GM12801 (cell line): ENCODE results near the gene MAP4.

ENCODE experiments used
- CTCF ChIP-seq: IDR thresholded peaks from one replicate; pipeline ENCODE4 v1.5.1; 2011; ENCODE audit warnings: control low read depth; ENCODE audit not compliant: insufficient read length; ENCODE audit errors: extremely low read depth

MAP4 gene

GRCh38 chr3:47974974-47975470, 41.2 kb downstream of the MAP4 start:
- no peak for TF ChIP-seq CTCF

DNA sequence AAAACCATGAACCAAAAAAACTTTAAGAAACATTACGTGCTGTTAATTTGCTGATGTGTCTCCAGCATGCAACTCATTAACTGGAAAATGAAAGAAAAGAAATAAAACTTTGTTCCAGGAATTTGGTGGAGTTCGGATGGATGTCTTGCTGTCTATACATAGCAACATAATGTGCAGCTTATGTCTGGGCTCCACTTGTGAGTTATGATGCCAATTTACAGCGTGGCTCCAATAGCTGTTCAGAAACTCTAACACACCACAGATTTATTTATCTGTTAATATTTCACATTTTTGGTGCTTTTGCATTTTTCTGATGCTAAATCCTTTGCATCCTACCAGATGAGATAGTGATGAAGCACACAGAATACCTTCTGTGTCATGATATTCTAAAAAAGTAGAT, 45.1 kb downstream of the MAP4 start:
- TF ChIP-seq CTCF: no peak

- TF ChIP-seq CTCF: no peak
Observed at GRCh38 chr3:47964740-47965139, 51.5 kb downstream of the MAP4 start.

DNA sequence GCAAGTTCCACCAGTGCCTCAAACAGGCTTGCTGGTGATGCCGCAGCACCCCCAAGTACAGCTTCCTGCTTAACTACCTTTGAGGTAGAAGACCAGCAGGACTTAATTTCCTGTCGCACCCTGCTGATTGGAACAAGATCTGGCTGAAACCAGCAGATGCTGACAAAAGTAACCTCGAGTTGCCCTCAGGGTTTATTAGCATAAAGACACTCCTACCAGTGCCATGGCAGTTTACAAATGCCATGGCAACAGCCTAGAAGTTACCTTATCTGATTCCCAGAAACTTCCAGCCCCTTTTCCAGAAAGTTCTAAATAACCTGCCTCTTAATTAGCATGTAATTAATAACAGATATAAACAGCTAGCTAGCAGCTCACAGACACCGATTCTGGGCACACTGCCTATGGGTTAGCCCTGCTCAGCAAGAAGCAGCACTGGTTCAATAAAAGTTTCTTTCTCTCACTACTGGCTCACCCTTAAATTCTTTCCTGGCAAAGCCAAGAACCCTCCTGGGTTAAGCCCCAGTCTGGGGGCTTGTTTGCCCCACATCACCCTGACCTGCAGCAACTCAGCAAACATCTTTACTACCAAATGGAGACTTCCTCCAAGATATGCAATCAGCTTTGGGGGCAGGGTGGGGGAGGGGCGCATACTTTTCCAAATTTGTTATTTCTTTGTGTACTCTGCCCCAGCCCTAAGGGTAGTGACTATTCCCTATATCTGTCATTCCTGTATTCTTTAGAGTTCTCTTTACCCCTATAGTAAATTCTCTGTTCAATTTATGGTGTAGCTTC, 54.2 kb downstream of the MAP4 start:
- TF ChIP-seq CTCF: no peak

DNA sequence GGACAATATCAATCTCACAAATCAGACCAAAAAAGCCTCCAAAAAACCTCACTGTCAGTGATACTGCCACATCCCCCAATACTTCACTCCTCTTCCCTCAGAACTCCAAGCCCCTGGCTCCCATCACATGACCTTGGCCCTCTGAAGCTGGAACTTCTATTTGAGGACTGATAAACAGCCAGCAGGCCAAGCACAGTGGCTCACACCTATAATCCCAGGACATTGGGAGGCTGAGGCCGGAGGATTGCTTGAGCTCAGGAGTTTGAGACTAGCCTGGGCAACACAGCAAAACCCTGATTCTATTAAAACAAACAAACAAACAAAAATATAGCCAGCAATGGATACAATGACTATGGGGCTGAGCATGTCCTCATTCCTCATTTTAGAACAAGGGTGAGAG, 55.2 kb downstream of the MAP4 start:
- TF ChIP-seq CTCF: no peak

DNA sequence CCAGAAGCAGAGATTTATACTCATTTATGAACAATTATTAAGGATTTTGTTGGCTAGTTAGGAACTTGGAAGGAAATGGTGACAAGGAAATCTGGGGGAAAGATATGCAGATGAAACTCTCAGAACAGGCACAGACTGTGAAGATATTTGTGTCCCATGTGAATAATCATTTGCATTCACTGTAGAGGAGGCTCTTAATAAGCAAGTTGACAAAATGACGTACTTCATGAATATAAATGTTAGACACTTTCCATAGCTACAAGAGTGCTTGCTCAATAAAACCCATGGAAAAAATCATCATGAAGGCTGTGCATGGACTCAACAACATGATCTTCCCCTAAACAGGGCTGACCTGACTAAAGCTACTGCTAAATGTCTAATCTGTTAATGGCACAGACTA, 59.7 kb downstream of the MAP4 start:
- no peak for TF ChIP-seq CTCF

DNA sequence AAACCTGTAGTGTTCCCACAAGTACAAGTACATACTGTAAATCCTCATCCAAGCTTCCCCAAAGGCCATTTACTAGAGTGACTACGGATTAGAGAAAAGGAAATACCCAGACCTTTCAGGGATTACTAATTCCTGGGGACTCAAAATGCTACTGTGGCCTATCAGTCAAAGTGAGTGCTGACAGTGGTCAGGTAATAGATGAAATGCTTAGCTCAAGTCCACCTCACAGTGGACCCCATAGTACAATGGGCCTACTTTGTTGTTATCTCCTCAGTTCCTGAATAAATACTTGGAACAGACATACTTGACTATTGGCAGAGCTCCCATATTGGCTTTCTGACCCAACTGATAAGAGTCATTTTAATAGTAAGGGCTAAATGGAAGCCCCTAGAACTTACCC, 61.6 kb downstream of the MAP4 start:
- TF ChIP-seq CTCF: no peak
